SH-SY5Y (cell line): ENCODE results near the gene IGF1R.

ENCODE experiments used
- GATA2 ChIP-seq: IDR thresholded peaks from 2 replicates; pipeline ENCODE4 v1.6.1; 2011; ENCODE audit warnings: mild to moderate bottlenecking, low read depth, low read length
- GATA3 ChIP-seq: IDR thresholded peaks from 2 replicates; pipeline ENCODE4 v1.6.1; 2011; ENCODE audit warnings: low read depth, mild to moderate bottlenecking, low read length, moderate library complexity

DNA sequence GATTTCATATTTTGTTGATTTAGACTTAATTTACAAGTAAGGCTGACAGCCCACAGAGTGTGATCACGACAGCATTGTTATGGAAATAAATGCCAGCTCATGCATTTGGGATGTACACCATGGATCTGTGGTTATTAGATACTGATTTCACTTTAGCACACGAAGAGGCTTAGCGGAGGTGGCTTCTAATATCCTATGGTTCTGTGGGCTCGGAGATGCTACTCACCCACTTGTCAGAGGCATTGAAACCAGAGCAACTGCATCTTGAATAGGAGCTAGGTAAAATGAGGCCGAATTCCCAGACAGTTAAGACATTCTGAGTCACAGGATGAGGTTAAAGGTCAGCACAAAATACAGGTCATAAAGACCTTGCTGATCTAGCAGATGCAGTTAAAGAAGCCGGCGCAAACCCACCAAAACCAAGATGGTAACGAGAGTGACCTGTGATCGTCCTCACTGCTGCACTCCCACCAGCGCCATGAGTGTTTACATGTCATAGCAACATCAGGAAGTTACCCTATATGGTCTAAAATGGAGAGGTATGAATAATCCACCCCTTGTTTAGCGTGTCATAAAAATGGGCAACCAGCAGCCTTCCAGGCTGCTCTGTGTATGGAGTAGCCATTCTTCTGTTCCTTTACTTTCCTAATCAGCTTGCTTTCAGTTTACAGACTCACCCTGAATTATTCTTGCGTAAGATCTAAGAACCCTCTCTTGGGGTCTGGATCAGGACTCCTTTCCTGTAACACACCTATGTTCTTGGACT, 241.8 kb downstream of the IGF1R start:
- no peak for TF ChIP-seq GATA2
- TF ChIP-seq GATA3, result no peak
